Measurements from ENCODE around the gene RBP4.

The RBP4 gene

GRCh38 chr10:93595378-93596161, 5.5 kb downstream of the RBP4 start:
- no peak for DNase-seq (ENCODE audit: low spot score)

- no peak for DNase-seq (ENCODE audit: low spot score)
Measured at GRCh38 chr10:93594518-93594917, 6.5 kb downstream of the RBP4 start.

GRCh38 chr10:93593749-93594148, 7.3 kb downstream of the RBP4 start:
- DNase-seq (ENCODE audit: low spot score) = no peak

GRCh38 chr10:93593254-93593653, 7.8 kb downstream of the RBP4 start:
- no peak for DNase-seq (ENCODE audit: low spot score)

- DNase-seq (ENCODE audit: low spot score) = no peak
Measured at GRCh38 chr10:93591065-93591808, 9.8 kb downstream of the RBP4 start.

GRCh38 chr10:93590638-93591037, 10.4 kb downstream of the RBP4 start:
- no peak for DNase-seq (ENCODE audit: low spot score)

GRCh38 chr10:93589648-93590562, 11.1 kb downstream of the RBP4 start:
- no peak for DNase-seq (ENCODE audit: low spot score)

- no peak for DNase-seq (ENCODE audit: low spot score)
Measured at GRCh38 chr10:93584445-93584844, 16.6 kb downstream of the RBP4 start.

GRCh38 chr10:93580828-93581227, 20.2 kb downstream of the RBP4 start:
- DNase-seq (ENCODE audit: low spot score) = no peak

- DNase-seq (ENCODE audit: low spot score) = no peak
Measured at GRCh38 chr10:93579985-93580711, 20.9 kb downstream of the RBP4 start.

- DNase-seq (ENCODE audit: low spot score) = no peak
Measured at GRCh38 chr10:93579089-93579488, 21.9 kb downstream of the RBP4 start.

- no peak for DNase-seq (ENCODE audit: low spot score)
Measured at GRCh38 chr10:93577565-93577964, 23.5 kb downstream of the RBP4 start.

GRCh38 chr10:93576888-93577287, 24.1 kb downstream of the RBP4 start:
- DNase-seq (ENCODE audit: low spot score) = no peak

- DNase-seq (ENCODE audit: low spot score) = no peak
Measured at GRCh38 chr10:93573924-93574323, 27.1 kb downstream of the RBP4 start.

GRCh38 chr10:93573051-93573909, 27.8 kb downstream of the RBP4 start:
- DNase-seq (ENCODE audit: low spot score) = peak; percentile 83

GRCh38 chr10:93572606-93573005, 28.4 kb downstream of the RBP4 start:
- no peak for DNase-seq (ENCODE audit: low spot score)

- no peak for DNase-seq (ENCODE audit: low spot score)
Measured at GRCh38 chr10:93570383-93570782, 30.7 kb downstream of the RBP4 start.

- DNase-seq (ENCODE audit: low spot score) = no peak
Measured at GRCh38 chr10:93568105-93568390, 33.0 kb downstream of the RBP4 start.

GRCh38 chr10:93567277-93568104, 33.5 kb downstream of the RBP4 start:
- no peak for DNase-seq (ENCODE audit: low spot score)
